Measurements from ENCODE around the gene DOK5.
"Not testable (repeated sequence)": the region's sequence is repeated elsewhere in the genome, so short reads cannot be mapped to it uniquely, and the experiment has no call there.

The DOK5 gene

GRCh38 chr20:54475334-54476168, at the start of gene DOK5:
Gene DOK5 (plus strand): TSS chr20:54475593. CDS start chr20:54475947, 354 bp downstream.
- DNase-seq: no peak

- no peak for DNase-seq
Measured at GRCh38 chr20:54429364-54429763, 46.0 kb upstream of the DOK5 start.

GRCh38 chr20:54431156-54431944, 44.0 kb upstream of the DOK5 start:
- no peak for DNase-seq

- no peak for DNase-seq
Measured at GRCh38 chr20:54432966-54433365, 42.4 kb upstream of the DOK5 start.

- no peak for DNase-seq
Measured at GRCh38 chr20:54433636-54434035, 41.8 kb upstream of the DOK5 start.

- no peak for DNase-seq
Measured at GRCh38 chr20:54434196-54434595, 41.2 kb upstream of the DOK5 start.

GRCh38 chr20:54435015-54435414, 40.4 kb upstream of the DOK5 start:
- no peak for DNase-seq

- DNase-seq: not testable (repeated sequence)
Measured at GRCh38 chr20:54436410-54436809, 39.0 kb upstream of the DOK5 start.

GRCh38 chr20:54438166-54438565, 37.2 kb upstream of the DOK5 start:
- DNase-seq: no peak

- no peak for DNase-seq
Measured at GRCh38 chr20:54450207-54450606, 25.2 kb upstream of the DOK5 start.

GRCh38 chr20:54451171-54451570, 24.2 kb upstream of the DOK5 start:
- DNase-seq: no peak

- DNase-seq: no peak
Measured at GRCh38 chr20:54452277-54452676, 23.1 kb upstream of the DOK5 start.

- DNase-seq: no peak
Measured at GRCh38 chr20:54454982-54455381, 20.4 kb upstream of the DOK5 start.

GRCh38 chr20:54456423-54456822, 19.0 kb upstream of the DOK5 start:
- DNase-seq: no peak

GRCh38 chr20:54456961-54457360, 18.4 kb upstream of the DOK5 start:
- no peak for DNase-seq

GRCh38 chr20:54458219-54458618, 17.2 kb upstream of the DOK5 start:
- DNase-seq: no peak

GRCh38 chr20:54459279-54459678, 16.1 kb upstream of the DOK5 start:
- DNase-seq: no peak

- no peak for DNase-seq
Measured at GRCh38 chr20:54464003-54464402, 11.4 kb upstream of the DOK5 start.

- DNase-seq: no peak
Measured at GRCh38 chr20:54466127-54466526, 9.3 kb upstream of the DOK5 start.

- no peak for DNase-seq
Measured at GRCh38 chr20:54467622-54468021, 7.8 kb upstream of the DOK5 start.

- DNase-seq: no peak
Measured at GRCh38 chr20:54468082-54468481, 7.3 kb upstream of the DOK5 start.

- no peak for DNase-seq
Measured at GRCh38 chr20:54469293-54469692, 6.1 kb upstream of the DOK5 start.

- no peak for DNase-seq
Measured at GRCh38 chr20:54469952-54470351, 5.4 kb upstream of the DOK5 start.

GRCh38 chr20:54470697-54471096, 4.7 kb upstream of the DOK5 start:
- DNase-seq: no peak

All from activated effector memory CD4-positive, alpha-beta T cell treated with Interleukin-2 at 50 U/mL for 16 hours (primary cell).